Nephron (organoid): ENCODE measurements around the gene ZSCAN1.

Experiments used
- H3K27ac Mint-ChIP-seq, 3 experiments: 2 replicates each; pipeline ENCODE4 v1.8.0; 2020; ENCODE audit warnings: mixed read lengths in 3 of 3, mild to moderate bottlenecking in 2 of 3, moderate library complexity in 1 of 3
- H3K27me3 Mint-ChIP-seq: 2 replicates; pipeline ENCODE4 v1.8.0; 2021; ENCODE audit warnings: low read depth, mild to moderate bottlenecking, moderate library complexity, mixed read lengths
- H3K36me3 Mint-ChIP-seq: 2 replicates; pipeline ENCODE4 v1.8.0; 2020; ENCODE audit warnings: low read depth, mixed read lengths
- H3K4me1 Mint-ChIP-seq: 2 replicates; pipeline ENCODE4 v1.8.0; 2020; ENCODE audit warnings: mixed read lengths
- H3K4me3 Mint-ChIP-seq, 3 experiments: 2 replicates each; pipeline ENCODE4 v1.8.0; 2020; ENCODE audit warnings: mild to moderate bottlenecking in 3 of 3, mixed read lengths in 3 of 3, moderate library complexity in 2 of 3
- H3K9me3 Mint-ChIP-seq: 2 replicates; pipeline ENCODE4 v1.8.0; 2020; ENCODE audit warnings: mixed read lengths
- CTCF ChIP-seq, 3 experiments: fragments of 200-600 bp; sonication (generic); IDR thresholded peaks; one replicate each; pipeline ENCODE4 v1.5.0; 2021; ENCODE audit warnings: antibody characterized with exemption in 3 of 3; ENCODE audit not compliant: unreplicated experiment in 3 of 3

Gene ZSCAN1

GRCh38 chr19:58097349-58097748 is 63.5 kb downstream of the ZSCAN1 start:
- H3K9me3 Mint-ChIP-seq = peaks cover 39% of the 10 kb centered on the region
- no peak overlapping the region for H3K27ac Mint-ChIP-seq
- H3K4me3 Mint-ChIP-seq = peak overlapping the region; percentile 86 to 92 (median 87)
- H3K4me1 Mint-ChIP-seq = peaks cover 6% of the 10 kb centered on the region
- H3K36me3 Mint-ChIP-seq = peaks cover 52% of the 10 kb centered on the region
- H3K27me3 Mint-ChIP-seq = no peaks in the 10 kb centered on the region
- no peak for TF ChIP-seq CTCF (IDR thresholded peaks at IDR 0.05; ENCODE audit: unreplicated experiment in 3 of 3)

GRCh38 chr19:58097781-58098681 is 64.2 kb downstream of the ZSCAN1 start, which contains the start of gene ZSCAN18:
Gene ZSCAN18, minus strand, starts transcription at chr19:58098231. Its CDS starts 7,964 bp downstream, at chr19:58090267.
- Mint-ChIP-seq H3K27me3 (no peaks in the 10 kb centered on the region), H3K4me3 (peak within 1 kb of the TSS; percentile 86 to 92 (median 87)), H3K36me3 (peaks cover 47% of the 10 kb centered on the region), H3K9me3 (peaks cover 40% of the 10 kb centered on the region), H3K27ac (peak within 1 kb of the TSS; percentile 90 to 99 (median 99)), H3K4me1 (peaks cover 6% of the 10 kb centered on the region)
- no peak for TF ChIP-seq CTCF (IDR thresholded peaks at IDR 0.05; ENCODE audit: unreplicated experiment in 3 of 3)

DNA sequence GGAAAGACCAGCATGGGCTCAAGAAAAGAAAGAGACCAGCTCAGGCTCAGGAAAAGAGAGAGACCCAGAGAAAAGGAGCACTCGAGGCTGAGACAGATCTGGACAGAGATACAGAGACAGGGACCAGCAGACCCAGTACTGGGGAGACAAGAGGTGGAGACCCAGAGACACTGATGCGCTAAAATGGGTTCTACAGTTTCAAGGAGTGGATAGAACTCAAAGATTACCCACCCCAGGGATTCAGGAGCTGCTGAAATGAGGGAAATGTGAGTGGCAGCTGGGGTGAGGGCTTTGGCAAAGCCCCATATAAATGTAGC is 64.8 kb downstream of the ZSCAN1 start:
- Mint-ChIP-seq H3K27me3 (no peaks in the 10 kb centered on the region), H3K9me3 (peaks cover 42% of the 10 kb centered on the region), H3K4me3 (peak overlapping the region; percentile 86 to 92 (median 87)), H3K27ac (peak overlapping the region; percentile 90 to 99 (median 99)), H3K36me3 (peaks cover 46% of the 10 kb centered on the region), H3K4me1 (peaks cover 6% of the 10 kb centered on the region)
- no peak for TF ChIP-seq CTCF (IDR thresholded peaks at IDR 0.05; ENCODE audit: unreplicated experiment in 3 of 3)
